Spinal cord (tissue), 10 donors: ENCODE results near the gene CCDC69. TPM values are rescaled to one million over a fixed set of nuclear protein-coding genes. Genes with fewer than 3 reads are reported as not detected.
A peak's percentile ranks its signal among the peaks of the same experiment; 100 is the strongest.

Source experiments
- DNase-seq, 6 donors: peaks; one replicate each; pipeline versions ENCODE4 v3.0.0 to v3.0.0-alpha.2; 2013 to 2015; ENCODE audit warnings: low spot score in 6 of 6, low read depth in 4 of 6
- H3K27ac ChIP-seq: one replicate; pipeline ENCODE4 v1.5.1; 2013; ENCODE audit warnings: low read depth, low read length, control low read depth
- H3K27me3 ChIP-seq: one replicate; pipeline ENCODE4 v1.6.1; 2013; ENCODE audit warnings: low read length; ENCODE audit not compliant: control insufficient read depth, insufficient read depth
- H3K36me3 ChIP-seq: one replicate; pipeline ENCODE4 v1.6.1; 2013; ENCODE audit warnings: low read length; ENCODE audit not compliant: control insufficient read depth, insufficient read depth
- H3K4me1 ChIP-seq: one replicate; pipeline ENCODE4 v1.6.1; 2013; ENCODE audit warnings: low read length; ENCODE audit not compliant: control insufficient read depth, insufficient read depth
- H3K4me3 ChIP-seq: one replicate; pipeline ENCODE4 v1.5.1; 2013; ENCODE audit warnings: low read depth, low read length, control low read depth
- H3K9me3 ChIP-seq: one replicate; pipeline ENCODE4 v1.6.1; 2013; ENCODE audit warnings: low read length; ENCODE audit not compliant: control insufficient read depth, insufficient read depth
- WGBS: methylation state at CpG from one replicate; pipeline ENCODE4 v1.1.5; 2013; ENCODE audit warnings: missing lambda C conversion rate; ENCODE audit not compliant: insufficient coverage; 5-methylcytosine and 5-hydroxymethylcytosine counted together
- polyA plus RNA-seq, 2 donors: library from polyadenylated mRNA; unstranded; fragments of 120-200 nt; gene quantifications; one replicate each; pipeline ENCODE4 v1.2.1, GENCODE V29; 2013; ENCODE audit not compliant: insufficient read length in 2 of 2
- total RNA-seq, 2 donors: library from RNA; depleted of rRNA in 1 of 2; stranded (reverse); fragments of 120-200 nt in 1 of 2; fragments of >200 nt in 1 of 2; gene quantifications; one replicate each; pipeline versions ENCODE4 v1.2.3 to v1.2.4, GENCODE V29; 2013 to 2014
- donor health status: healthy.

The CCDC69 gene
- total and polyA plus RNA-seq, 4 donors = 2.4 to 7.1 (median 4.4) TPM

- Histone ChIP-seq H3K9me3 (no peaks in the 10 kb centered on the region), H3K4me1 (peaks cover 3% of the 10 kb centered on the region), H3K27me3 (no peaks in the 10 kb centered on the region), H3K27ac (no peak overlapping the region), H3K4me3 (no peak overlapping the region), H3K36me3 (no peaks in the 10 kb centered on the region)
- no peak for DNase-seq
- 100% methylated on average over 1 of the region's 2 CpGs for WGBS
These were observed 8.4 kb downstream of the CCDC69 start for GRCh38 chr5:151215546-151215880.

GRCh38 chr5:151214614-151215545 is 9.0 kb downstream of the CCDC69 start:
- peaks cover 3% of the 10 kb centered on the region for H3K4me1 ChIP-seq

GRCh38 chr5:151213803-151214613 is 9.9 kb downstream of the CCDC69 start:
- peak in 1 of 6 donors; percentile 10 for DNase-seq
- no peak overlapping the region for H3K27ac ChIP-seq
- no peaks in the 10 kb centered on the region for H3K27me3 ChIP-seq
- H3K4me1 ChIP-seq = peaks cover 3% of the 10 kb centered on the region
- no peaks in the 10 kb centered on the region for H3K9me3 ChIP-seq
- H3K4me3 ChIP-seq = no peak overlapping the region
- 82% methylated on average over 4 of the region's 9 CpGs for WGBS
- no peaks in the 10 kb centered on the region for H3K36me3 ChIP-seq

More at GRCh38 chr5:151214614-151215545, 9.0 kb downstream of the CCDC69 start:
- H3K27ac ChIP-seq = no peak overlapping the region
- no peaks in the 10 kb centered on the region for H3K9me3 ChIP-seq
- no peak overlapping the region for H3K4me3 ChIP-seq
- WGBS = 92% methylated on average over 10 of the region's 10 CpGs
- H3K27me3 ChIP-seq = no peaks in the 10 kb centered on the region
- DNase-seq = no peak
- H3K36me3 ChIP-seq = no peaks in the 10 kb centered on the region

GRCh38 chr5:151212406-151212798 is 11.5 kb downstream of the CCDC69 start:
- H3K4me1 ChIP-seq = peaks cover 3% of the 10 kb centered on the region

GRCh38 chr5:151208481-151208914 is 15.4 kb downstream of the CCDC69 start:
- Histone ChIP-seq H3K27me3 (no peaks in the 10 kb centered on the region), H3K4me1 (no peaks in the 10 kb centered on the region), H3K36me3 (no peaks in the 10 kb centered on the region), H3K4me3 (no peak overlapping the region), H3K9me3 (no peaks in the 10 kb centered on the region), H3K27ac (no peak overlapping the region)
- 81% methylated on average over 3 of the region's 5 CpGs for WGBS
- no peak for DNase-seq

More at GRCh38 chr5:151212406-151212798, 11.5 kb downstream of the CCDC69 start:
- 97% methylated on average over 3 of the region's 3 CpGs for WGBS
- DNase-seq = no peak
- no peak overlapping the region for H3K4me3 ChIP-seq
- H3K9me3 ChIP-seq = no peaks in the 10 kb centered on the region
- no peak overlapping the region for H3K27ac ChIP-seq
- no peaks in the 10 kb centered on the region for H3K27me3 ChIP-seq
- H3K36me3 ChIP-seq = no peaks in the 10 kb centered on the region

- no peak for DNase-seq
- H3K9me3 ChIP-seq = no peaks in the 10 kb centered on the region
- no peaks in the 10 kb centered on the region for H3K4me1 ChIP-seq
- H3K36me3 ChIP-seq = no peaks in the 10 kb centered on the region
- WGBS = 87% methylated on average over 9 of the region's 10 CpGs
- no peaks in the 10 kb centered on the region for H3K27me3 ChIP-seq
- H3K27ac ChIP-seq = no peak overlapping the region
- H3K4me3 ChIP-seq = no peak overlapping the region
These were observed 18.5 kb downstream of the CCDC69 start for GRCh38 chr5:151205411-151205810.

GRCh38 chr5:151204051-151204450 is 19.8 kb downstream of the CCDC69 start:
- no peaks in the 10 kb centered on the region for H3K36me3 ChIP-seq
- WGBS = no CpG with 5 or more reads among the region's 5 CpGs

GRCh38 chr5:151202381-151203139 is 21.3 kb downstream of the CCDC69 start:
- Histone ChIP-seq H3K4me1 (no peaks in the 10 kb centered on the region), H3K27ac (no peak overlapping the region), H3K36me3 (no peaks in the 10 kb centered on the region), H3K9me3 (no peaks in the 10 kb centered on the region), H3K4me3 (no peak overlapping the region), H3K27me3 (no peaks in the 10 kb centered on the region)
- no peak for DNase-seq
- 92% methylated on average over 4 of the region's 5 CpGs for WGBS

More at GRCh38 chr5:151204051-151204450, 19.8 kb downstream of the CCDC69 start:
- H3K27me3 ChIP-seq = no peaks in the 10 kb centered on the region
- no peaks in the 10 kb centered on the region for H3K4me1 ChIP-seq
- DNase-seq = no peak
- H3K4me3 ChIP-seq = no peak overlapping the region
- no peaks in the 10 kb centered on the region for H3K9me3 ChIP-seq
- H3K27ac ChIP-seq = no peak overlapping the region

- Histone ChIP-seq H3K9me3 (no peaks in the 10 kb centered on the region), H3K27ac (no peak overlapping the region), H3K27me3 (no peaks in the 10 kb centered on the region), H3K4me3 (no peak overlapping the region), H3K4me1 (no peaks in the 10 kb centered on the region), H3K36me3 (no peaks in the 10 kb centered on the region)
- WGBS = 81% methylated on average over 5 of the region's 6 CpGs
- no peak for DNase-seq
These were observed 22.8 kb downstream of the CCDC69 start for GRCh38 chr5:151200913-151201595.
